CD4-positive, alpha-beta T cell (primary cell): Measurements from ENCODE around the gene MMP13. TPM values are rescaled to one million over a fixed set of nuclear protein-coding genes. Genes with fewer than 3 reads are reported as not detected.
A peak's percentile ranks its signal among the peaks of the same experiment; 100 is the strongest.

Experiments used
- ATAC-seq: fragments of 200-7000 bp; cut with Tn5 transposase; one replicate; pipeline ENCODE4 v1.10.0; 2022; ENCODE audit warnings: mild to moderate bottlenecking; ENCODE audit not compliant: poor library complexity
- CTCF ChIA-PET: fragments of 350-600 bp; sonication (Branson Sonifier 250); formaldehyde crosslinking; loops from one replicate; lab custom pipeline; 2021; ENCODE audit warnings: antibody characterized with exemption, inconsistent platforms; lab: Charles Lee
- POLR2A ChIA-PET: fragments of 350-600 bp; sonication (Branson Sonifier 250); formaldehyde crosslinking; loops from one replicate; lab custom pipeline; 2021; ENCODE audit warnings: antibody characterized with exemption, inconsistent platforms; lab: Charles Lee
- DNase-seq, 14 experiments: peaks; one replicate each; pipeline ENCODE4 v3.0.0-alpha.2; 2013 to 2020; ENCODE audit warnings: mixed read lengths in 2 of 14
- H3K27ac ChIP-seq, 2 donors: one replicate each; pipeline versions ENCODE4 v1.5.1 to v1.7.0; 2013; ENCODE audit warnings: low read length in 2 of 2, low read depth in 1 of 2, mild to moderate bottlenecking in 1 of 2
- H3K27me3 ChIP-seq, 2 experiments: 1 replicate in 1 of 2; 2 replicates in 1 of 2; pipeline versions ENCODE4 v1.6.1 to v1.7.0; 2013; ENCODE audit warnings: low read length in 2 of 2, control low read depth in 1 of 2, mild to moderate bottlenecking in 1 of 2, moderate library complexity in 1 of 2; ENCODE audit not compliant: insufficient read depth in 2 of 2, control insufficient read depth in 1 of 2
- H3K36me3 ChIP-seq: one replicate; pipeline ENCODE4 v1.6.1; 2013; ENCODE audit warnings: low read length, control low read depth; ENCODE audit not compliant: insufficient read depth
- H3K4me1 ChIP-seq: one replicate; pipeline ENCODE4 v1.6.1; 2013; ENCODE audit warnings: low read length, control low read depth; ENCODE audit not compliant: insufficient read depth
- H3K4me3 ChIP-seq: one replicate; pipeline ENCODE4 v1.5.1; 2013; ENCODE audit warnings: mild to moderate bottlenecking, low read length, moderate library complexity
- H3K9me3 ChIP-seq, 2 experiments: 1 replicate in 1 of 2; 2 replicates in 1 of 2; pipeline versions ENCODE4 v1.6.1 to v1.7.0; 2013; ENCODE audit warnings: low read length in 2 of 2, mild to moderate bottlenecking in 2 of 2, control low read depth in 1 of 2, moderate library complexity in 1 of 2; ENCODE audit not compliant: control insufficient read depth in 1 of 2, insufficient read depth in 1 of 2
- H3K27ac Mint-ChIP-seq: one replicate; pipeline ENCODE4 v1.8.0; 2020; ENCODE audit warnings: mixed read lengths
- H3K27me3 Mint-ChIP-seq: one replicate; pipeline ENCODE4 v1.8.0; 2021; ENCODE audit warnings: mixed read lengths
- H3K36me3 Mint-ChIP-seq: one replicate; pipeline ENCODE4 v1.8.0; 2021; ENCODE audit warnings: low read depth, mixed read lengths
- H3K4me1 Mint-ChIP-seq: one replicate; pipeline ENCODE4 v1.8.0; 2021; ENCODE audit warnings: low read depth, mixed read lengths
- H3K4me3 Mint-ChIP-seq: one replicate; pipeline ENCODE4 v1.8.0; 2020; ENCODE audit warnings: mild to moderate bottlenecking, mixed read lengths
- H3K9me3 Mint-ChIP-seq: one replicate; pipeline ENCODE4 v1.8.0; 2020; ENCODE audit warnings: mixed read lengths
- intact Hi-C, 2 experiments: fragments of 100-400 bp; cut with DNase I in 1 of 2; cut with micrococcal nuclease in 1 of 2; formaldehyde crosslinking; loops; one replicate each; pipeline versions ENCODE4 v1.15.1 to v1.9.0; 2023 to 2025; cut with DNase I, micrococcal nuclease
- total RNA-seq, 174 experiments: library from RNA in 2 of 174; stranded (reverse) in 2 of 174; gene quantifications; one replicate each; pipeline ENCODE4 v1.2.3 and lab custom pipeline; 2021 to 2026
- TF ChIP-seq, protein P1 (sequence below): fragments of 200-600 bp; IDR thresholded peaks from one replicate; pipeline ENCODE4 v1.8.0; 2022; ENCODE audit warnings: antibody characterized with exemption, mild to moderate bottlenecking

The MMP13 gene
- total RNA-seq, 2 experiments from 2014 or later = not detected

- intact Hi-C loops = no loop called here
- Mint-ChIP-seq H3K27me3 (peaks cover 26% of the 10 kb centered on the region), H3K27ac (no peak overlapping the region), H3K9me3 (no peaks in the 10 kb centered on the region), H3K36me3 (no peaks in the 10 kb centered on the region), H3K4me1 (no peaks in the 10 kb centered on the region), H3K4me3 (no peak overlapping the region)
- no peak for ATAC-seq
- no peaks in the 10 kb centered on the region for H3K9me3 ChIP-seq
- ChIA-PET CTCF (no interaction called here), POLR2A (no interaction called here)
- no peak overlapping the region for H3K4me3 ChIP-seq
- DNase-seq = no peak
- no peak overlapping the region for H3K27ac ChIP-seq
- H3K4me1 ChIP-seq = no peaks in the 10 kb centered on the region
- peaks cover 6 to 11% of the 10 kb centered on the region in 2 experiments for H3K27me3 ChIP-seq
- TF ChIP-seq, protein P1, sequence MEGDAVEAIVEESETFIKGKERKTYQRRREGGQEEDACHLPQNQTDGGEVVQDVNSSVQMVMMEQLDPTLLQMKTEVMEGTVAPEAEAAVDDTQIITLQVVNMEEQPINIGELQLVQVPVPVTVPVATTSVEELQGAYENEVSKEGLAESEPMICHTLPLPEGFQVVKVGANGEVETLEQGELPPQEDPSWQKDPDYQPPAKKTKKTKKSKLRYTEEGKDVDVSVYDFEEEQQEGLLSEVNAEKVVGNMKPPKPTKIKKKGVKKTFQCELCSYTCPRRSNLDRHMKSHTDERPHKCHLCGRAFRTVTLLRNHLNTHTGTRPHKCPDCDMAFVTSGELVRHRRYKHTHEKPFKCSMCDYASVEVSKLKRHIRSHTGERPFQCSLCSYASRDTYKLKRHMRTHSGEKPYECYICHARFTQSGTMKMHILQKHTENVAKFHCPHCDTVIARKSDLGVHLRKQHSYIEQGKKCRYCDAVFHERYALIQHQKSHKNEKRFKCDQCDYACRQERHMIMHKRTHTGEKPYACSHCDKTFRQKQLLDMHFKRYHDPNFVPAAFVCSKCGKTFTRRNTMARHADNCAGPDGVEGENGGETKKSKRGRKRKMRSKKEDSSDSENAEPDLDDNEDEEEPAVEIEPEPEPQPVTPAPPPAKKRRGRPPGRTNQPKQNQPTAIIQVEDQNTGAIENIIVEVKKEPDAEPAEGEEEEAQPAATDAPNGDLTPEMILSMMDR = no peak
- H3K36me3 ChIP-seq = no peaks in the 10 kb centered on the region
Observed at GRCh38 chr11:102926517-102926916, 29.0 kb downstream of the MMP13 start.

DNA sequence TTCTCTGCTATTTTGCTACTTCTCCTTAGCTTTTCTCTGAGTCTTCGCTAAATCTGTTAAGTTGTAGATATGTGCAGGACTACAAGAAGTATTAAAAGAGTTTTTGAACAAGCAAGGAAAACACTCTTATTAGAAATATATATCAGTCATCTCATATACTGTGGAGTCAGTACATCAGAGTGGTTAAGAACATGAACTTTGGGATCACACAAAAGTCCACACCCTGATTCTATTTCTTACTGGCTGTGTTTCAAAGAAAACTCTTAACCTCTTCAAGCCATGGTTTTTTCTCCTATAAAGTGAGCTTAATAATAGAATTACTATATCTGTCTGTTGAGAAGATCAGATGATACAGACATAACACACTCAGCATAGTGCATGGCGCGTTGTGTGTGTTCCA is 29.5 kb downstream of the MMP13 start:
- no peaks in the 10 kb centered on the region for H3K4me1 ChIP-seq
- H3K27me3 ChIP-seq = peaks cover 3 to 9% of the 10 kb centered on the region in 2 experiments
- DNase-seq (no peak), ATAC-seq (no peak)
- intact Hi-C loops = no loop called here
- no peaks in the 10 kb centered on the region for H3K36me3 Mint-ChIP-seq
- H3K36me3 ChIP-seq = no peaks in the 10 kb centered on the region
- TF ChIP-seq, protein P1 = no peak
- H3K4me3 Mint-ChIP-seq = no peak overlapping the region
- no peak overlapping the region for H3K27ac ChIP-seq
- H3K27me3 Mint-ChIP-seq = peaks cover 23% of the 10 kb centered on the region
- CTCF ChIA-PET = no interaction called here
- POLR2A ChIA-PET = no interaction called here
- H3K4me1 Mint-ChIP-seq = no peaks in the 10 kb centered on the region
- no peak overlapping the region for H3K27ac Mint-ChIP-seq
- no peaks in the 10 kb centered on the region for H3K9me3 Mint-ChIP-seq
- no peaks in the 10 kb centered on the region for H3K9me3 ChIP-seq
- H3K4me3 ChIP-seq = no peak overlapping the region

DNA sequence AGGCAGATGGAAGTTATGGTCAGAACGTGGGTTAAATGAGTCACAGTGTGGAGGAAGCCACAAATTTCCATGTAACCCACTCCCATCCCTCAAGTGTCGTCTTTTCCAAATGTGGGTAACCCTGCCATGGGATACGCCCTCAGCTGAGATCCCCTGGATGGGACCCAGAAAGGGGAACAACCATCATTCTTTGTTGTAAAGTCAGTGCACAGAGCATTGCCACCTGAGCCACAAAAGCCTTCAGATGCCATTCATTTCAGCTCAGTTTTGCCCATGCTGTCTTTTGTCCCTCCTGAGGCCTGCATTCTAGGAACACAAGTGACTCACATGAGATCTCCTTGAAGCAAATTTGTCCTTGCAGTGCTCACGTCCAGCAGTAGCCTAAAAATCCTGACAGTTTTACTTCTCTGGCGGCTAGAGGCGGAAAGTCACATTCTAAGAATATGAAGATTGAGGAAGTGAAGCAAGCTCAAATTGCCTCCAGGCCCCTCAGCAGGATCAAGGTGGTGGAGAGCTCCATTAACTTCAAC is 30.6 kb downstream of the MMP13 start:
- POLR2A ChIA-PET = no interaction called here

More for the DNA sequence above, 30.6 kb downstream of the MMP13 start:
- Histone ChIP-seq H3K36me3 (no peaks in the 10 kb centered on the region), H3K4me1 (no peaks in the 10 kb centered on the region), H3K27ac (no peak overlapping the region), H3K9me3 (no peaks in the 10 kb centered on the region), H3K4me3 (no peak overlapping the region), H3K27me3 (peaks cover 2 to 9% of the 10 kb centered on the region in 2 experiments)
- Mint-ChIP-seq H3K9me3 (no peaks in the 10 kb centered on the region), H3K27me3 (peaks cover 23% of the 10 kb centered on the region), H3K27ac (no peak overlapping the region), H3K4me1 (peaks cover 5% of the 10 kb centered on the region), H3K36me3 (no peaks in the 10 kb centered on the region), H3K4me3 (no peak overlapping the region)
- peak in 1 of 14 experiments; percentile 5 for DNase-seq
- intact Hi-C loops = no loop called here
- no peak for ATAC-seq
- TF ChIP-seq, protein P1 = no peak
- CTCF ChIA-PET = no interaction called here
